ENCODE measurements around the gene OTOF. TPM values are rescaled to one million over a fixed set of nuclear protein-coding genes. Genes with fewer than 3 reads are reported as not detected.

Gene OTOF
- total RNA-seq, 4 donors from 2014 or later, result 0.49 to 0.89 TPM; not detected in 2

DNA sequence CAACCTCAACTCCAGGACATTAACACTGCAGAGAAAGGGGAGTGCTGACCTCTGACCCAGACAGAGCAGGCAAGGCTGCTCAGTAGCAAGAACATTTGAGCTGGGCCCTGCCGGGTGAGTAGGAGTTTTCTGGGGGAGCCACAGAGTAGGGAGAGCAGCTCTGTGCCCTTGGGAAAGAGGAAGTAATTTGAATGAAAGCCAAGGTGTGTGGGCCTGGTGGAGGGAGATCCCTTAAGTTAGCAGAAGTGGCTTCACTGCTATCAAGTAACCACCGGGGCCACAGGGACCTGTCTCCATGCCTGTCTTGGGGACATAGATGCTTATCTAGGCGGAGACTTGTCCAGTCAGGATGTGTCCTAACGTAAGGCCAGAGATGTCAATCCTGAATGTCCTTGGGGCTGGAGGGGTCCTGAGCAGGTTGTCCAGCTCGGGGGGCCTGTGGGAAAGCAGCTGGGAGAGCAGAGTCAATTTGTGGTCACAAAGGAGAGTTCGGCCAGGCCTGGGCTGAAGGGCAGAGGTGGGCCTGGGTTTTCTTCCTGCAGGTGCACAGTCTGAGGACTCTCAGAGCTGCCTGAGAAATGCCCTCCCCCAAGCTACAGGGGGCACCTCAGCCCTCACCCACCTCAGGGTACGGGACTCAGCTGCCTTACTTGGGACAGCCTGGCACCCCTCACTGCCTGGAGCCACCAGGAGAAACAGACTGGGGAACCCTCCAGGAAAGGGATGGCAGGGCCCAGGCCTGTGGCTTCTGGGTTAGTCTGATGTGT, 15.0 kb upstream of the OTOF start:
- H3K4me3 ChIP-seq (ENCODE audit: low read depth, poor library complexity, severe bottlenecking), result no peak overlapping the region
- intact Hi-C loops (cut with DNase I; ENCODE audit: low total_unique reads), result no loop called here
- no peak for DNase-seq (ENCODE audit: low spot score in 2 of 2)
- 87 to 90% methylated on average over 7 of the region's 7 CpGs for WGBS, 2 donors
- no peak for TF ChIP-seq POLR2A (IDR thresholded peaks at IDR 0.05)
- TF ChIP-seq, protein P1, sequence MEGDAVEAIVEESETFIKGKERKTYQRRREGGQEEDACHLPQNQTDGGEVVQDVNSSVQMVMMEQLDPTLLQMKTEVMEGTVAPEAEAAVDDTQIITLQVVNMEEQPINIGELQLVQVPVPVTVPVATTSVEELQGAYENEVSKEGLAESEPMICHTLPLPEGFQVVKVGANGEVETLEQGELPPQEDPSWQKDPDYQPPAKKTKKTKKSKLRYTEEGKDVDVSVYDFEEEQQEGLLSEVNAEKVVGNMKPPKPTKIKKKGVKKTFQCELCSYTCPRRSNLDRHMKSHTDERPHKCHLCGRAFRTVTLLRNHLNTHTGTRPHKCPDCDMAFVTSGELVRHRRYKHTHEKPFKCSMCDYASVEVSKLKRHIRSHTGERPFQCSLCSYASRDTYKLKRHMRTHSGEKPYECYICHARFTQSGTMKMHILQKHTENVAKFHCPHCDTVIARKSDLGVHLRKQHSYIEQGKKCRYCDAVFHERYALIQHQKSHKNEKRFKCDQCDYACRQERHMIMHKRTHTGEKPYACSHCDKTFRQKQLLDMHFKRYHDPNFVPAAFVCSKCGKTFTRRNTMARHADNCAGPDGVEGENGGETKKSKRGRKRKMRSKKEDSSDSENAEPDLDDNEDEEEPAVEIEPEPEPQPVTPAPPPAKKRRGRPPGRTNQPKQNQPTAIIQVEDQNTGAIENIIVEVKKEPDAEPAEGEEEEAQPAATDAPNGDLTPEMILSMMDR (IDR thresholded peaks at IDR 0.05), result no peak

DNA sequence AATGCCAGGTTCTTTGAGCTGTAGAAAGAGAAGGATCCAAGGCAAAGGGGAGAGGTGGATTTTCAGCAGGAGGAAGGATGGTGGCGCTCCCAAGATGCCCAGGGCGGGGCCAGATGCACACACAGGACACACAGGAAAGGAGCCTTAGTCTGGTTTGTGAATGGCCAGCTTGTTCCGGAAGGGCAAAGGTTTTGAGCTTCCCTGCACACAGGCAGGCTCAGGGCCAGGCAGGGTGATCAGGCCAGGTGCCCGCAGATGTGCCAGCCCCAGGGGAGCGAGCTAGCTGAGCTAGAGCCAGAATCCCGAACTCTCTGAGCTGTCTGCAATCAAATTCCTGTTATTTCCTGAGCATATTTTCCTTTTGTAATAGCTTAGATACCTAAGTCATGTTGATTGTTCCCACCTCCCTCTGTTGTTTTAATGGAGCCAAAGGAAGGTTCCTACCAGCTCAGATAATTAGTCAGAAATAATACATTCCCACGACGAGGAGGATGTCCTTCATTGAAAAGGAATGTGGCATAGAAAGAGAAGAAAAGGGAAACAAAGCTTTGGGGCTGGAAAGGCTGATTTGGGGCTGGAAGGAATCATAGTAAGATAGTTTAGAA, 13.7 kb upstream of the OTOF start:
- TF ChIP-seq, protein P1 (IDR thresholded peaks at IDR 0.05), result no peak
- TF ChIP-seq POLR2A (IDR thresholded peaks at IDR 0.05), result no peak
- intact Hi-C loops (cut with DNase I; ENCODE audit: low total_unique reads), result no loop called here
- DNase-seq (ENCODE audit: low spot score in 2 of 2), result no peak
- 56 to 61% methylated on average over 8 of the region's 8 CpGs for WGBS, 2 donors
- H3K4me3 ChIP-seq (ENCODE audit: low read depth, poor library complexity, severe bottlenecking), result no peak overlapping the region

- DNase-seq (ENCODE audit: low spot score in 2 of 2), result no peak
- H3K4me3 ChIP-seq (ENCODE audit: low read depth, poor library complexity, severe bottlenecking), result no peak overlapping the region
- TF ChIP-seq, protein P1 (IDR thresholded peaks at IDR 0.05), result no peak
- no peak for TF ChIP-seq POLR2A (IDR thresholded peaks at IDR 0.05)
- 77 to 79% methylated on average over 14 to 19 of the region's 19 CpGs for WGBS, 2 donors
- intact Hi-C loops (cut with DNase I; ENCODE audit: low total_unique reads), result no loop called here
These were observed 11.4 kb upstream of the OTOF start for GRCh38 chr2:26489213-26489850.

GRCh38 chr2:26488463-26489212, 10.7 kb upstream of the OTOF start:
- no peak for TF ChIP-seq POLR2A (IDR thresholded peaks at IDR 0.05)
- TF ChIP-seq, protein P1 (IDR thresholded peaks at IDR 0.05), result no peak
- no peak overlapping the region for H3K4me3 ChIP-seq (ENCODE audit: low read depth, poor library complexity, severe bottlenecking)
- DNase-seq (ENCODE audit: low spot score in 2 of 2), result no peak
- WGBS, 2 donors, result 88 to 91% methylated on average over 16 to 20 of the region's 20 CpGs
- intact Hi-C loops (cut with DNase I; ENCODE audit: low total_unique reads), result no loop called here

DNA sequence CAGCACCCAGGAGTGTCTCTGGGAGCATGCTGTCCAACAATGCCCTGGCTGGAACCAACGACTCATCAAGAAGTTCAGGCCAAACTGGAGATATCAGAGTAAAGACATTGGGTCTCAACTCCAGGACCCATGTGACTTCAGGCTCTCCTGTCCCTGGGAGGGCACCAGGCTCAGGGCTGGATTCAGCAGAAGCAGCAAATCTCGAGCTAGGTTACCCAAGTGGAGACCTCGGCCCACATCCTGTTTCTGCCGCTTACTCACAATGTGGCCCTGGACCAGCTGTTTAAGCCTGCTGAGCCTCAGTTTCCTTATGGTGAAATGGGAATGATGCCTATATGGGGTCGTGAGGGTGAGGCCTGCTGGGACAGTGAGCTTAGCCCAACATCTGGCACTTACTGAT, 9.3 kb upstream of the OTOF start:
- no peak for DNase-seq (ENCODE audit: low spot score in 2 of 2)
- no peak for TF ChIP-seq POLR2A (IDR thresholded peaks at IDR 0.05)
- TF ChIP-seq, protein P1 (IDR thresholded peaks at IDR 0.05), result no peak
- WGBS, 2 donors, result 76 to 85% methylated on average over 5 of the region's 5 CpGs
- intact Hi-C loops (cut with DNase I; ENCODE audit: low total_unique reads), result no loop called here
- no peak overlapping the region for H3K4me3 ChIP-seq (ENCODE audit: low read depth, poor library complexity, severe bottlenecking)
